ENCODE data around the gene INPP5A. TPM values are rescaled to one million over a fixed set of nuclear protein-coding genes. Genes with fewer than 3 reads are reported as not detected.

The INPP5A gene
- total and polyA plus RNA-seq, 5 donors from 2014 or later, result 0.66 to 21.3 (median 1.0) TPM

DNA sequence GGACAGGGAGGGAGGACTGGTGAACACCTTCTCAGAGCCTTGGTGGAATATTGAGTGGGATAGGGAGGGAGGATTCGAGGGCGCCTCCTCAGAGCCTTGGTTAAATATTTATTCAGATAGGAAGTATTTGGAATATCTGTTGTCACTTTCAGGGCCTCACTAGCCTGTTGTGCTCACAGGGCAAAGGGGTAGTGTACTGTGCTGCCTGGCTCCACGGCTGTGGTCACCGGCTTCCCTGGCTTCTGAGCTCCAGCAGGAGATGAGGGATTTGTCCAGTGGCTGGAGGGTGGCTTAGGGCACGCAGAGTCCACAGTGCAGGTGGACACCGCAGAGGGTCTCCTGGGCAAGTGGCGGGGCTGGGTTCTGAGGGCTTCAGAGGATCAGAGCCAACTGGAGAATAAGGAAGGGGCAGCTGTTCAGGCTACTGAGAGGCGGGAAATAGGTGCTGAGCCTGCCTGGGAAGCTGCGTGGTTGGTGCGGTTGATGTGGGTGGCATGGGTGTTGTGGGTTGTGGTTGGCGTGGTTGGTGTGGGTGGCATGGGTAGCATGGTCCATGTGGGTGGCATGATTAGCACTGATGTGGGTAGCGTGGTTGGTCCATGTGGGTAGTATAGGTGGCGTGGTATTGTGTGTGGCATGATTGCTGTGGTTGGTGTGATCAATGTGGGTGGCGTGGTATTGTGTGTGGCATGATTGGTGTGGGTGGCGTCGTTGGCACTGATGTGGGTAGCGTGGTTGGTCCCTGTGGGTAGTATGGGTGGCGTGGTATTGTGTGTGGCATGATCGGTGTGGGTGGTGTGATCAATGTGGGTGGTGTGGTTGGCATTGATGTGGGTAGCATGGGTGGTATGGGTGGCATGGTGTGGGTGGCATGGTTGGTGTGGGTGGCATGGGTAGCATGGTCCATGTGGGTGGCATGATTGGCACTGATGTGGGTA, 16.7 kb downstream of the INPP5A start:
- ATAC-seq (ENCODE audit: low read depth in 2 of 2) (no peak), DNase-seq (no peak)
- Histone ChIP-seq H3K27ac (ENCODE audit: insufficient read depth, low read length, poor library complexity, severe bottlenecking) (no peak overlapping the region), H3K4me3 (ENCODE audit: low read depth, low read length) (no peak overlapping the region), H3K9me3 (ENCODE audit: control insufficient read depth in 2 of 2, low read length in 2 of 2) (no peaks in the 10 kb centered on the region), H3K4me1 (ENCODE audit: control insufficient read depth, insufficient read depth, low read length, poor library complexity, severe bottlenecking) (peaks cover 24% of the 10 kb centered on the region), H3K36me3 (ENCODE audit: control insufficient read depth, insufficient read depth, low read length) (no peaks in the 10 kb centered on the region), H3K27me3 (ENCODE audit: control insufficient read depth, insufficient read depth, low read length) (no peaks in the 10 kb centered on the region)
- Mint-ChIP-seq H3K4me1 (peaks cover 8 to 21% (median 17%) of the 10 kb centered on the region in 4 donors), H3K27ac (no peak overlapping the region), H3K27me3 (no peaks in the 10 kb centered on the region), H3K9me3 (no peaks in the 10 kb centered on the region), H3K4me3 (no peak overlapping the region), H3K36me3 (no peaks in the 10 kb centered on the region)

DNA sequence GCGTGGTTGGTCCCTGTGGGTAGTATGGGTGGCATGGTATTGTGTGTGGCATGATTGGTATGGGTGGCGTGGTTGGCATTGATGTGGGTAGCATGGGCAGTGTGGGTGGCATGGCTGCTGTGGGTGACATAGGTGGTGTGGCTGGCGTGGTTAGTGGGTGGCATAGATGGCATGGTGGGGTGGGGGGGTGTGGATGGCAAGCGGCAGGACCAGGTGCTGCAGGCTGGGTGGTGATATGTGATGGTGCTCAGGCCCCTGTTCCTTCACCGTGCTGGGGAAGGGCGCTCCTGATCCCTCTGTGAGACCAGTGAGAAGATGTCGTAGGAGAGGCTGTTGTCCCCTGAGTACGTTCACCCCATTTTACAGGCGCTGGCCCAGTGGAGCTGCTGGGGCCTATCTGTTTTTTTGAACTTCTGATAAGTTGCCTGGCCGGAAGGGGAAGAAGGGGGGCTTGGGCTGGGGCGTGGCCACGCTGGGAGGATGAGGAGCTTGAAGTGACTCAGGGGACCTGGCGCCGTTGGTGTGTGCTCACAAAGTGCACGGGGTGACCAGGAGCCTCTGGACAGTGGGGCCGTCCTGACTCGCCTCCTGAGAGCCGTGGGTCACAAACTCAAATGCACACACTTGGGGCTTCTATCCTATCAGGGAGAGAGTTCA, 17.5 kb downstream of the INPP5A start:
- ATAC-seq (ENCODE audit: low read depth in 2 of 2) (peak; percentile 71 to 75), DNase-seq (peak in 2 of 3 donors; percentile 58 to 85)
- peaks cover 24% of the 10 kb centered on the region for H3K4me1 ChIP-seq (ENCODE audit: control insufficient read depth, insufficient read depth, low read length, poor library complexity, severe bottlenecking)
- H3K4me3 ChIP-seq (ENCODE audit: low read depth, low read length), result no peak overlapping the region
- no peaks in the 10 kb centered on the region for H3K9me3 Mint-ChIP-seq
- H3K36me3 Mint-ChIP-seq, result no peaks in the 10 kb centered on the region
- no peak overlapping the region for H3K27ac Mint-ChIP-seq
- no peak overlapping the region for H3K4me3 Mint-ChIP-seq
- H3K4me1 Mint-ChIP-seq, result peaks cover 8 to 27% (median 19%) of the 10 kb centered on the region in 4 donors
- H3K27ac ChIP-seq (ENCODE audit: insufficient read depth, low read length, poor library complexity, severe bottlenecking), result peak overlapping the region; percentile 25
- H3K36me3 ChIP-seq (ENCODE audit: control insufficient read depth, insufficient read depth, low read length), result no peaks in the 10 kb centered on the region
- H3K9me3 ChIP-seq (ENCODE audit: control insufficient read depth in 2 of 2, low read length in 2 of 2), result no peaks in the 10 kb centered on the region
- H3K27me3 ChIP-seq (ENCODE audit: control insufficient read depth, insufficient read depth, low read length), result no peaks in the 10 kb centered on the region
- no peaks in the 10 kb centered on the region for H3K27me3 Mint-ChIP-seq

DNA sequence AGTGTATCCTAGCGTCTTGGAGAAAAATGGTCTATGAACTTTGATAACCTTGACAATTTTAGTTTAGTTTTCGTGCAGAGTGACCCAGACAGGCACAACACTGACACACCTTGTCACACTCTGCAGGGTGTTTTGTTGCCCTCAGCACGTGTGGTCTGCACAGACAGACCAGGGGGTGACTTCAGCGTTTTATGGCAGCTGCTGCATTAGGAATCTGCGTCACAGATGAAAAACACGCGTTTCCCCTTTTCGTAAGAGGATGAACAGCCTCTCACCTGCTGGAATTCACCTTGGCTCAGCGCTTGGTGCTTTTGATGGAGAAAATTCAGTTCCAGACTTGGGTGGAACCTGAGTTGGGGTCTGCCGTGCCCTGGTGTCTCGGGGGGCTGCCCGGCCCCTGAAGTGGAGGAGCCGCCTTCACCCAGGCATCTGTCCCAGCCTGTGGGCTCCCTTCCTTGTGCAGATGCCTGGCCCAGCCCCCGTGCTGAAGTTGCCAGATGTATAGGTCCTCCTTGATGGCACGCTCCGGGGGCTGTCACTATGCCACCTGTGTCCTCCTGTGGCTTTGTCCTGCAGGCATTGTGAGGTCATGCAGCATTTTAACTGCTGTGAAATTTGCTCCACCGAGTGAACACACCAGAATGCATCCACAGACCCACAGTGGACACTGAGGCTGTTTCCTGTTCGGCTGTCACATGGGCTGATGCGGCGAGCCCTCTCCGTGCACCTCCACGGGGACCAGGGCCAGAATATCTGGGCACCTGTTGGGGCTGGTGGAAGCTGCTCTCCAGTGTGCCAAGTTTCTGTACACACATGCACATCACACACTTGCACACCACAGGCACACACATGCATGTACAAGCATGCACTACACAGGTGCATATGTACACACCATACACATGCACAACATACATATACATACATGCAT, 18.3 kb downstream of the INPP5A start:
- Histone ChIP-seq H3K27ac (ENCODE audit: insufficient read depth, low read length, poor library complexity, severe bottlenecking) (peak overlapping the region; percentile 25), H3K4me1 (ENCODE audit: control insufficient read depth, insufficient read depth, low read length, poor library complexity, severe bottlenecking) (peaks cover 22% of the 10 kb centered on the region), H3K36me3 (ENCODE audit: control insufficient read depth, insufficient read depth, low read length) (no peaks in the 10 kb centered on the region), H3K9me3 (ENCODE audit: control insufficient read depth in 2 of 2, low read length in 2 of 2) (no peaks in the 10 kb centered on the region), H3K4me3 (ENCODE audit: low read depth, low read length) (no peak overlapping the region), H3K27me3 (ENCODE audit: control insufficient read depth, insufficient read depth, low read length) (no peaks in the 10 kb centered on the region)
- Mint-ChIP-seq H3K36me3 (no peaks in the 10 kb centered on the region), H3K4me3 (peak overlapping the region in 1 of 4 donors; percentile 58), H3K27me3 (no peaks in the 10 kb centered on the region), H3K4me1 (peaks cover 8 to 28% (median 23%) of the 10 kb centered on the region in 4 donors), H3K27ac (no peak overlapping the region), H3K9me3 (no peaks in the 10 kb centered on the region)
- ATAC-seq (ENCODE audit: low read depth in 2 of 2) (no peak), DNase-seq (no peak)

DNA sequence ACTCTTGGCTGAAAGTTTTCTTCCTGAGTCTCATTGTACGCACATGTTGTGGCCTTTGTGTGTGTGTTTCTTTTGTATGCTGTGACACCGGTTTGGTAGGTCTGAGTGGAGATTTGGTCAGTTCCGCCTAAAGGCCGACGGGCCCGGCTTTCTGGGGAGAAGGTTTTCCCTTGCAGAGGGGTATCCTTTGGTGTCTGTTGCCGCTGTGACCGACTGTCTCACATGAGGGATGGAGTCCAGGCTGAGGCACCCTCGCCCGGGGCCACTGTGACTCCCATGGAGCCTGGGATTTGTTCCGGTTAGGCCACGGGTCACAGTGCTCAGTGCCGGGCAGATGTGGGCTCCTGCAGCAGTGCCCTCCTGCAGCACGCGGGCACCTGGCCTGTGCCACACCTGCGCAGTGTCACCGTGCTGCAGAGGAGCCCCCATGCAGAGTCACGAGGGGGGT, 19.4 kb downstream of the INPP5A start:
- H3K4me1 ChIP-seq (ENCODE audit: control insufficient read depth, insufficient read depth, low read length, poor library complexity, severe bottlenecking), result peaks cover 11% of the 10 kb centered on the region
- no peak overlapping the region for H3K27ac ChIP-seq (ENCODE audit: insufficient read depth, low read length, poor library complexity, severe bottlenecking)
- H3K4me3 Mint-ChIP-seq, result peak overlapping the region in 1 of 4 donors; percentile 33
- H3K27ac Mint-ChIP-seq, result peak overlapping the region in 1 of 3 donors; percentile 53
- H3K4me3 ChIP-seq (ENCODE audit: low read depth, low read length), result no peak overlapping the region
- ATAC-seq (ENCODE audit: low read depth in 2 of 2) (no peak), DNase-seq (no peak)
- H3K9me3 ChIP-seq (ENCODE audit: control insufficient read depth in 2 of 2, low read length in 2 of 2), result no peaks in the 10 kb centered on the region
- H3K36me3 ChIP-seq (ENCODE audit: control insufficient read depth, insufficient read depth, low read length), result no peaks in the 10 kb centered on the region
- H3K27me3 ChIP-seq (ENCODE audit: control insufficient read depth, insufficient read depth, low read length), result no peaks in the 10 kb centered on the region
- H3K36me3 Mint-ChIP-seq, result no peaks in the 10 kb centered on the region
- H3K27me3 Mint-ChIP-seq, result no peaks in the 10 kb centered on the region
- peaks cover 0 to 2% (median 0%) of the 10 kb centered on the region in 7 donors for H3K9me3 Mint-ChIP-seq
- peaks cover 8 to 37% (median 19%) of the 10 kb centered on the region in 4 donors for H3K4me1 Mint-ChIP-seq

DNA sequence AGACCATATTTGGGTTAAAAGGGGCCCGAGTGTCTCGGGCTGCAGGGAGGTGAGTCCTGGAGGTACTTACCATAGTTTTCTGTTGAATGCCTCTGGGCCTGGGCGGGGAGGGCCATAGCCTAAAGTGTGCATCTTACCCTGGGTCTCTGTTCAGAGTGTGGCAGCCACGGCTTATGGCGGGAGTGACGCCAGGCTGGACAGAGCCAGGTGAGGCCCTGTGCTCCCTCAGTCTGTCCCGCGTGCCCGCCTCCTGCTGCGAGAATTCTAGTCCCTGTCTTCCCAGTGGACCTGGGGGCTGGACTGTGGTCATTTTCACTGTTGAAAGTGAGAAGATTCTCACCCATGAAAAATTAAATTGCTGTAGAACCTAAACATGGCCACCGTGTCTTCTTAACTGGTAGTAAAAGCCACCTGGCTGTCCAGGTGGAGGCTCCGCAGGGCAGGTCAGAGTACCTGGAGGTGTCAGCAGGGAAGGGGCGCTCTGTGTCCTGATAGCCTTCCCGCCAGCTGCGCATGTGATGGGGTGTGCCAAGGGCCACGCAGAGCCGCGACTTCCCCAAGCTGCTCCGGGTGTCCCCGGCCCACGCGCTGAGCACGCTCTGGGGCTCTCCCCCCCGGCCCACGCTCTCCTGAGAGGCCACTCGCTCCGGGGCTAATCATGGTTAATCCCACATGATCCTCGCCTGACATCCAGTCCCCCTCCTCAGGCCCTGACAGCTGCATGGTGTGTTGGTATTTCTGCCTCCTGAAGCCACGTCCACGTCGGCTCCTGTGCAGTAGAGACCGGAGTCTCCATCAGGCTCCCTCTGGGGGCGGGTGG, 20.3 kb downstream of the INPP5A start:
- ATAC-seq (ENCODE audit: low read depth in 2 of 2) (no peak), DNase-seq (no peak)
- Histone ChIP-seq H3K9me3 (ENCODE audit: control insufficient read depth in 2 of 2, low read length in 2 of 2) (no peaks in the 10 kb centered on the region), H3K36me3 (ENCODE audit: control insufficient read depth, insufficient read depth, low read length) (no peaks in the 10 kb centered on the region), H3K4me3 (ENCODE audit: low read depth, low read length) (no peak overlapping the region), H3K27me3 (ENCODE audit: control insufficient read depth, insufficient read depth, low read length) (no peaks in the 10 kb centered on the region), H3K27ac (ENCODE audit: insufficient read depth, low read length, poor library complexity, severe bottlenecking) (no peak overlapping the region), H3K4me1 (ENCODE audit: control insufficient read depth, insufficient read depth, low read length, poor library complexity, severe bottlenecking) (peaks cover 11% of the 10 kb centered on the region)
- H3K27me3 Mint-ChIP-seq, result no peaks in the 10 kb centered on the region
- H3K4me1 Mint-ChIP-seq, result peaks cover 8 to 37% (median 19%) of the 10 kb centered on the region in 4 donors
- H3K27ac Mint-ChIP-seq, result no peak overlapping the region
- peaks cover 0 to 2% (median 0%) of the 10 kb centered on the region in 7 donors for H3K9me3 Mint-ChIP-seq
- no peaks in the 10 kb centered on the region for H3K36me3 Mint-ChIP-seq
- H3K4me3 Mint-ChIP-seq, result peak overlapping the region in 1 of 4 donors; percentile 19

DNA sequence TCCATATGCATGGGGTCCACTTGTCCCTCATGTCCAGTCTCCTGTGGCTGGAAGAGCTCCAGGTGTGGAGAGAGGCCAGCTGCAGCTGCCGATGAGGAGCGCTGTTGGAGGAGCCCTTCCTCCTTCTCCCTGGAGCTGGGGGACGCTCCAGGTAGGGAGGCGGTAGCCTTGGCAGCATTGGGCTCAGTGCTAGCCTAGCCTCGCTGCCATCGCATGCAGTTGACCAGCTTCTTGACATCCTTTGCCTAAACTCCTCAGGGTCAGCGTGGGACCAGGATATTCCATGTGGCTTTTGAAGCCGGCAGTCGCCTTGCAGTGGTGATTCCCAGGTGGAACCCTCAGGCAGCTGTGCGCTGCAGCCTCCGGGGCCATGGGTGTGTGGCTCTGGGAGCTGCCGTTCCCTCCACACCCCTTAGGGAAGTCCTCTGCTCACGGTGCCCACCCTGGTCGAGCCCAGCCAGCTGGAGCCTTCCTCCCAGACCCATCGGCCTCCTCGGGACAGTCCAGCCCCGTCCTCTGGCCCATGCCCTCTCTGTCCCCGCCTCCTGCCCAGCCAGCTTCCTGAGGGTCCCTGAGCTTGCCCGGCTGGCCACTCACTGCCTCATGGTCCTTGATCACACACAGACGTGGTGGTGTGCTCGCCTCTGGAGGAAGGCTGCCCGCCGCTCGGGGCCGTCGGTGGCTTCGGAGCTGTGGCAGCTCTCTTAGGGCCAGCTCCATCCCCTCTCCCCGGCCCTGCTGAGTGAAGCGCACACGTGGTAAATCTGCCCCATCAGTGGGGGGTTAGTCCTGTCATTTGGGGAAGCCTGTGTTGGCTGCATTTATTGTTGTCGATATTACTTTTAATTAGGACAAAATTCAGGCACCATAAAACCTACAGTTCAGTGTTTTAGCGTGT, 21.2 kb downstream of the INPP5A start:
- H3K9me3 ChIP-seq (ENCODE audit: control insufficient read depth in 2 of 2, low read length in 2 of 2), result no peaks in the 10 kb centered on the region
- H3K4me1 ChIP-seq (ENCODE audit: control insufficient read depth, insufficient read depth, low read length, poor library complexity, severe bottlenecking), result peaks cover 11% of the 10 kb centered on the region
- no peak overlapping the region for H3K27ac ChIP-seq (ENCODE audit: insufficient read depth, low read length, poor library complexity, severe bottlenecking)
- ATAC-seq (ENCODE audit: low read depth in 2 of 2) (no peak), DNase-seq (no peak)
- H3K4me1 Mint-ChIP-seq, result peaks cover 13 to 45% (median 23%) of the 10 kb centered on the region in 4 donors
- no peaks in the 10 kb centered on the region for H3K27me3 ChIP-seq (ENCODE audit: control insufficient read depth, insufficient read depth, low read length)
- H3K27ac Mint-ChIP-seq, result no peak overlapping the region
- peaks cover 0 to 2% (median 0%) of the 10 kb centered on the region in 7 donors for H3K9me3 Mint-ChIP-seq
- no peaks in the 10 kb centered on the region for H3K36me3 ChIP-seq (ENCODE audit: control insufficient read depth, insufficient read depth, low read length)
- no peaks in the 10 kb centered on the region for H3K36me3 Mint-ChIP-seq
- H3K4me3 ChIP-seq (ENCODE audit: low read depth, low read length), result no peak overlapping the region
- H3K4me3 Mint-ChIP-seq, result peak overlapping the region in 1 of 4 donors; percentile 74
- H3K27me3 Mint-ChIP-seq, result no peaks in the 10 kb centered on the region

All from CD4-positive, CD25-positive, alpha-beta regulatory T cell (primary cell).